HG03066 (cell line): ENCODE results near the gene ACTL10.
"Not testable (repeated sequence)": the region's sequence is repeated elsewhere in the genome, so short reads cannot be mapped to it uniquely, and the experiment has no call there.

Source experiments
- ATAC-seq: cut with Tn5 transposase; IDR thresholded peaks from one replicate; pipeline ENCODE4 v1.9.1; 2021; ENCODE audit warnings: low read depth; ENCODE audit not compliant: unreplicated experiment

Gene ACTL10

GRCh38 chr20:33693289-33693688, 26.5 kb downstream of the ACTL10 start:
- ATAC-seq, result no peak

DNA sequence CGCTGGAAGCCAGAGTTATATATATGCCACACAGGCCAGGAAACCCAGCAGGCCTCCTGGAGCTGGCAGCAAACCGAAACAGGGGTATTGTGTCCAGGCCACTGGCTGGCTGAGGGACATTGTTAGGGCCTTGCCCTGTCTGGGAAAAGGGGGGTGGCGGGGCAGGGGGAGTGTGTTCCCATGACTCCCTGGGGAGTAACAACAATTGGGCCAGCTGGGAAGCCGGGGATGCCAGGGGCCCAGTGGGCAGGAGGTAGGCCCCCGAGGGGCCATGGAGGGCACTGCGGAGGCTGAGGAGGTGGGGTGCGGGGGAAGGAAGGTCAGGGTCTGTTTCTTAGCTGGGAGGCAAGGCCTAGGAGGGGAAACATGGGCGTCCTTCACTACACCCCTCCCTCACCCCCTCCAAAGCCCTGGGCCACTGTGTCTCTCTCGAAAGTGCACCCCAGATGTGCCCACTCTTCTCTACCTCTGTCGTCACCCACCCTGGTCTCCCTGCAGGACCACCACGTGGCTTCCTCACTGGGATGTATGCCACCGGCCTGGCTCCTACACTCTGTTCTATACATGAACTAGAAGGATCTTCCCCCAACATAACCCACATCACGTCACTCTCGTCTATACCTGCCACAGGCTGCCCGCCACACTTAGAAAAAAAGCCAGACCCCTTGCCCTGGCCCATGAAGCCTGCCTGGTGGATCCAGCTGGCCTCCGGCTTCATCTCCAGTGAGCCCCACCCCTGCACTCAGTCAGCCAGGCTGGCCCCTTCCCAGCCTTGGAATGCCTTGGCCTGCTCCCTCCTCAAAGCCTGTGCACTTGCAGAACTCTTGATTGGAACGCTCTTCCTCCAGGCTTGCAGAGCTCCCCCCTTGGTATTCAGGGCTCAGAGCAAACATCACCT, 27.2 kb downstream of the ACTL10 start:
- ATAC-seq, result no peak

DNA sequence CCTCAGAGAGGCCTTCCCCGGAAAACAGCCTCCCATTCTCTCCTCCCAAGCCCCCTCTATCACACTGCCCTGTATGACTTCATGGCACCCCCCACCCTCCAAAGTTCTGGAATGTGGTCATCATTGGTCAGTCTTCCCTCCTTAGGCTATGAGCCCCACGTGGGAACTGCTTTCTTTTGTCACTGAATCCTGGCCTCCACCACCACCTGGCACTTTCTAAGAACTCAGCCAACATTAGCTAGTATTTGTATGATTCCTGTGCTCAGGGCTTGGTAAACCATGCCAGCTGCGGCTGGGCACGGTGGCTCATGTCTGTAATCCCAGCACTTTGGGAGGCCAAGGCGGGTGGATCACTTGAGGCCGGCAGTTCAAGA, 27.9 kb downstream of the ACTL10 start:
- no peak for ATAC-seq

DNA sequence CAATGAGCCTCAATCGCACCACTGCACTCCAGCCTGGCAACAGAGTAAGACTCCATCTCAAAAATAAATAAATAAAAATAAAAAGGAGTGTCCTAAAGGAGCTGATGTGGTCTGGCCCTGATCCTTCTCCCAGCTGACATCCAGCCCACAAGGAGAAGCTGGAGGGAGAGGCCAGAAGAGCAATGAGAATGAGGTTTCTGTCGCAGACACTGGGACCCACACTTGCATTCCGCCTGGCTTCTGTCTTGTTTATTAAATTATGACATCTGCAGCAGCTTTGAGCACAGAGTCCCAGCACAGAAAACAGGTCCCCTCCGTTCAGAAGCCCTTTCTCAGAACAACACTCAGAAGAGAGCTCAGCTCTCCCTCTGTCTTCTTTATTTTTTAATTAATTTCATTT, 29.7 kb downstream of the ACTL10 start:
- no peak for ATAC-seq

GRCh38 chr20:33697129-33697528, 30.4 kb downstream of the ACTL10 start:
- no peak for ATAC-seq

DNA sequence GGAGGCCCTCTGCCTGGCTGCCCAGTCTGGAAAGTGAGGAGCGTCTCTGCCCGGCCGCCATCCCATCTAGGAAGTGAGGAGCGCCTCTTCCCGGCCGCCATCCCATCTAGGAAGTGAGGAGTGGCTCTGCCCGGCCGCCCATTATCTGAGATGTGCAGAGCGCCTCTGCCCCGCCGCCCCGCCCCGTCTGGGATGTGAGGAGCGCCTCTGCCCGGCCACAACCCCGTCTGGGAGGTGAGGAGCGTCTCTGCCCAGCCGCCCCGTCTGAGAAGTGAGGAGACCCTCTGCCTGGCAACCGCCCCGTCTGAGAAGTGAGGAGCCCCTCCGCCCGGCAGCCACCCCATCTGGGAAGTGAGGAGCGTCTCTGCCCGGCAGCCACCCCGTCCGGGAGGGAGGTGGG, 32.2 kb downstream of the ACTL10 start:
- not testable (repeated sequence) for ATAC-seq

DNA sequence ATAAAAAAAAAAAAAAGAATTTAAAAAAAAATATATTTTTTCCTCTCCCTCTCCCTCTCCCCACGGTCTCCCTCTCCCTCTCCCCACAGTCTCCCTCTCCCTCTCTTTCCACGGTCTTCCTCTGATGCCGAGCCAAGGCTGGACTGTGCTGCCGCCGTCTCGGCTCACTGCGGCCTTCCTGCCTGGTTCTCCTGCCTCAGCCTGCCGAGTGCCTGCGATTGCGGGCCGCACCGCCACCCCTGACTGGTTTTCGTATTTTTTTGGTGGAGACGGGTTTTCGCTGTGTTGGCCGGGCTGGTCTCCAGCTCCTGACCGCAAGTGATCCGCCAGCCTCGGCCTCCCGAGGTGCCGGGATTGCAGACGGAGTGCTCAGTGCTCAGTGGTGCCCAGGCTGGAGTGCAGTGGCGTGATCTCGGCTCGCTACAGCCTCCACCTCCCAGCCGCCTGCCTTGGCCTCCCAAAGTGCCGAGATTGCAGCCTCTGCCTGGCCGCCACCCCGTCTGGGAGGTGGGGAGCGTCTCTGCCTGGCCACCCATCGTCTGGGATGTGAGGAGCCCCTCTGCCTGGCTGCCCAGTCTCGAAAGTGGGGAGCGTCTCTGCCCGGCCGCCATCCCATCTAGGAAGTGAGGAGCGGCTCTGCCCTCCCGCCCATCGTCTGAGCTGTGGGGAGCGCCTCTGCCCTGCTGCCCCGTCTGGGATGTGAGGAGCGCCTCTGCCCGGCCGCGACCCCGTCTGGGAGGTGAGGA, 34.1 kb downstream of the ACTL10 start:
- ATAC-seq, result not testable (repeated sequence)

DNA sequence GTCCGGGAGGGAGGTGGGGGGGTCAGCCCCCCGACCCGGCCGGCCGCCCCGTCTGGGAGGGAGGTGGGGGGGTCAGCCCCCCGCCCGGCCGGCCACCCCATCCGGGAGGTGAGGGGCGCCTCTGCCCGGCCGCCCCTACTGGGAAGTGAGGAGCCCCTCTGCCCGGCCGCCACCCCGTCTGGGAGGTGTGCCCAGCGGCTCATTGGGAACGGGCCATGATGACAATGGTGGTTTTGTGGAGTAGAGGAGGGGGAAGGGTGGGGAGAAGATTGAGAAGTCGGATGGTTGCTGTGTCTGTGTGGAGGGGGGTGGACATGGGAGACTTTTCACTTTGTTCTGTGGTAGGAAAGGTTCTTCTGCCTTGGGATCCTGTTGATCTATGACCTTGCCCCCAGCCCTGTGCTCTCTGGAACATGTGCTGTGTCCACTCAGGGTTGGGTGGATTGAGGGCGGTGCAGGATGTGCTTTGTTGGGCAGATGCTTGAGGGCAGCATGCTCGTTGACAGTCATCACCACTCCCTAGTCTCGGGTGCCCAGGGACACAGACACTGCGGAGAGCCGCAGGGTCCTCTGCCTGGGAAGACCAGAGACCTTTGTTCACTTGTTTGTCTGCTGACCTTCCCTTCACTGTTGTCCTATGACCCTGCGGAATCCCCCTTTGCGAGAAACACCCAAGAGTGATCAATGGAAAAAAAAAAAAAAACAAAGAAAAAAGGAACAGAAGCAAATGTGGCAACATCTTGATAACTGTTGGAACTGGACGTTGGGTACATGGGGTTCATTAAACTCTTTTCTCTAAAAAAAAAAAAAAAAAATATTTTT, 35.1 kb downstream of the ACTL10 start:
- ATAC-seq, result no peak

GRCh38 chr20:33702861-33703260, 36.1 kb downstream of the ACTL10 start:
- ATAC-seq, result no peak

DNA sequence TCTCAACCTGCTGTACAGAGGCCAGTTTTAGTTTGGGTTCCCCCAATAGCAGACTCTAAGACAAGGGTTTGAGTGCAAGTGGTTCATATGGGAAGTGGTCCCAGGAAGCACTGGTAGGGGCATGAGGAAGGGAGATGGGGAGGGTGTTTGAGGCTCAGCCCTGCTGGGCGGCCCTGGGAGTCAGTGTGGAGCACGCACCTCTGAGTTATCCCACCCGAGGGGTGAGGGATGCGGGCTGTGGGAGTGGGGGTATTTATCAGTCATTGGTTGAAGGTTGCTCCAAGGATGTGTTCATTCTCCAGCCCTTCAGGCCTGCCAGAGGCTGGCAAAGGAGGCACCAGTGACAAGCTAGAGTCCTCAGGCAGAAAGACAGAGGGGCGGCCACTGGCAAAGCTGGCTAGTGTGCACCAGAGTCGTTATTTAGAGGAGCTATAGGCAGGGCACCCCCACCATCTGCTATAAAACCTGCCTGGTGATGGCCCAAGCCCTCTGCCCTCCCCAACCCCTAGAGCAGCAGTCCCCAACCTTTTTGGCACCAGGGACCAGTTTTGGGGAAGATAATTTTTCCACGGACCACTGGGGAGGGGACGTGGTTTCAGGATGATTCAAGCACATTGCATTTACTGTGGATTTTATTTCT, 36.9 kb downstream of the ACTL10 start:
- ATAC-seq, result no peak

GRCh38 chr20:33704197-33704924, 37.6 kb downstream of the ACTL10 start:
- ATAC-seq, result no peak

DNA sequence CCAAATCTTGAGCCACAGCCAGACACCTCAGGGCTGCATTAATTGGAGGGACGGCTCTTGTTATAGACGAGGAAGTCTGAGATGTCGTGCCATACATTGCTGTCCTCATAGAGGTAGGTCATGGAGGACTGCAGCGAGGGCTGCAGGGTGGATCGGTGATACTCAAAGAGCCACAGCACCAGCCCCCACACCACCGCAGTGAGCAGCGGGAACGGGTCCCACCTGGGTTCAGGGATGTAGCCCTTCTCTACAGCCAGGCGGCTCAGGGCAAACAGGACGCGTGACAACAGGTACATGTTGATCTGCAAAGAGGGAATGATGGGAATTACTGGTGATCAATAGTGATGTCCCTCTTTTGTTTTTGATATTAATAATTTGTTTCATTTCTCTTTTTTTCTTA, 40.9 kb downstream of the ACTL10 start:
- ATAC-seq, result no peak

- no peak for ATAC-seq
Measured at GRCh38 chr20:33709398-33709797, 42.7 kb downstream of the ACTL10 start.

DNA sequence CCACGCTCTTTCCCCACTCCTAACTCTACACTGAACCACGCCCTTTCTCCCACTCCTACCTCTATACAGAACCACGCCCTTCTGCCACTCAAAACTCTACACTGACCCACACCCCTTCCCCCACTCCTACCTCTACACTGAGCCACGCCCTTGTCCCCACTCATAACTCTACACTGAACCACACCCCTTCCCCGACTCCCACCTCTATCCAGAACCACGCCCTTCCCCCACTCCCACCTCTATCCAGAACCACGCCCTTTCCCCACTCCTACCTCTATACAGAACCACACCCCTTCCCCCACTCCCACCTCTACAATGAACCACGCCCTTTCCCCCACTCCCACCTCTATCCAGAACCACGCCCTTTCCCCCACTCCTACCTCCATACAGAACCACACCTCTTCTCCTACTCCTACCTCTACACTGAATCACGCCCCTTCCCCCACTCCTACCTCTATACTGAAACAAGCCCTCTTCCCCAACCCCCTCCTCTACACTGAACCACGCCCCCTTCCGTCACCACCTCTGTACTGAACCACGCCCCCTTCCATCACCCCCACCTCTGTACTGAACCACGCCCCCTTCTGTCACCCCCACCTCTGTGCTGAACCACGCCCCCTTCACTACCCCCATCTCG, 43.3 kb downstream of the ACTL10 start:
- no peak for ATAC-seq

DNA sequence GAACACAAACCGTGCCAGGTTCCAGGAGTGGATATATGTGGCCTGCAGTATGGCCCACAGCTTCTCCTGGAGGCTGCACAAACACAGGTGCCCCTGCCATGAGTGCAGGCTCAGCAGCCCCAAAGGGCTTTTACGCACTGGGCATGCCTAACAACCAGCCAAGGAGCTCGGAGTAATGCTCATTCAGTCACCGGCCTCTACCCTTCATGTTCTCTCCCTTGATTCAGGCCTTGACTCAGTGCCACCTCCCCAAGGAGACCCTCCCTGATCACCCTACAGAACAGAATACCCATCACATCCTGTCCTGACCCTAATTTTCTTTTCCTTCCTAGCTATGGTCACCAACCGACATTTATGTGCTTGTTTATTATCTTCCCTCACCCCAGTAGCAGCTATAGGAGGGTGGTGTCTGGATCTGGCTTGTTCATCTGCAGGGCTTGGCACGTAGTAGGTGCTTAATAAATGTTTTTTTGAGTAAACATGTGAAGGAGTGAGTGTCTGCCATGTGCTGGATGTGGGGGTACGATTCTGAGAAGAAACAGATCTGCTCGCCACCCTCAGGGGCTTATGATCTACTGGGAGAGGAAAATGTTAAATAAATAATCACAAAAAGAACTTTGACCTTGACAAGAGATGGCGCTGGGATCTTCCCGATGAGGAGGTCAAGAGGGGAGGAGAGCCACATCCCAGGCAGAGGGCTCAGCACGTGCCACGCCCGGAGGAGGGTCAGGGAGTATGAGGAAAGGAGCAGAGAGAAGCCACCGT, 44.1 kb downstream of the ACTL10 start:
- ATAC-seq, result no peak

DNA sequence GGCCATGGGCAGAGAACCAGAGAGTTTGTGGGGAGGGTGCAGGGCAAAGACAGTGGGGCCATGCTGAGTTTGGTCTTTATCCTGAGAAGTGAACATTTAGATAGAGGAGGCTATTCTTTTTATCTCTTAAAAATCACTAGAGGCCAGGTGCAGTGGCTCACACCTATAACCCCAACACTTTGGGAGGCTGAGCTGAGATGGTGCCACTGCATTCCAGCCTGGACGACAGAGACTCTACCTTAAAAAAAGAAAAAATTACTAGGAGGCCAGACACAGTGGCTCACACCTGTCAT, 44.6 kb downstream of the ACTL10 start:
- no peak for ATAC-seq

GRCh38 chr20:33713865-33714367, 47.2 kb downstream of the ACTL10 start:
- no peak for ATAC-seq

DNA sequence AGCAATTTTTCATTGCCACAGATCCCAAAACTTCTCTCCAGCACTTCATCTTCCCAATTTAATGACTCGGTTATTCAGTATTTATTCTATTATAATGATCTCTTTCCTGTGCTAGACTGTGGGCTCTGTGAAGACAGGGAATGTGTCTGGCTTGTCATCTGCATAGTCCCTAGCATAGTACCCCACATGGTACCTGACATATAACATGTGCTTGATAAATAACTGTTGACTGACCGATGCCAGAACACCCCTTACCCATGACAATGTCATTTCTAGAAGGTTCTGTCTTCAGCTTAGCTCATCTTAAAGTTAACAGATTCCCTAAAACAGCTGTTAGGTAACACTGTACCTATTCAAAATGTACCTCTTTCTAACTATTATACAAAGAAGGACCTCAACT, 49.8 kb downstream of the ACTL10 start:
- no peak for ATAC-seq
